Left lobe of liver (tissue), 2 donors: ENCODE measurements around the gene MATN1. TPM values are rescaled to one million over a fixed set of nuclear protein-coding genes. Genes with fewer than 3 reads are reported as not detected.
A peak's percentile ranks its signal among the peaks of the same experiment; 100 is the strongest.
"Not testable (repeated sequence)": the region's sequence is repeated elsewhere in the genome, so short reads cannot be mapped to it uniquely, and the experiment has no call there.

Source experiments
- ATAC-seq: fragments of 200-7000 bp; cut with Tn5 transposase; one replicate; pipeline ENCODE4 v1.9.1; 2020; ENCODE audit warnings: mild to moderate bottlenecking, moderate library complexity
- DNase-seq: peaks from one replicate; pipeline ENCODE4 v3.0.0-alpha.2; 2020; ENCODE audit warnings: low spot score
- total RNA-seq: library from RNA; stranded (reverse); gene quantifications from one replicate; pipeline ENCODE4 v1.2.1, GENCODE V29; 2021
- donor health status: DM: no; HTN: no; CAD: no; lungs with moderate emphysema.
- donor health status: DM: no; HTN: yes; CAD: no.

MATN1 gene
- total RNA-seq, 1 donor from 2014 or later = not detected

GRCh38 chr1:30701258-30701633, 22.1 kb downstream of the MATN1 start:
- no peak for DNase-seq
- ATAC-seq = no peak

- no peak for DNase-seq
- ATAC-seq = peak; percentile 37
These were observed 22.7 kb downstream of the MATN1 start for GRCh38 chr1:30700528-30701257.

- DNase-seq = no peak
- ATAC-seq = no peak
These were observed 23.6 kb downstream of the MATN1 start for GRCh38 chr1:30699762-30700161.

- no peak for DNase-seq
- no peak for ATAC-seq
These were observed 24.9 kb downstream of the MATN1 start for GRCh38 chr1:30698401-30698981.

- DNase-seq = no peak
- ATAC-seq = no peak
These were observed 25.6 kb downstream of the MATN1 start for GRCh38 chr1:30697571-30698376.

- ATAC-seq (no peak), DNase-seq (no peak)
These were observed 26.6 kb downstream of the MATN1 start for GRCh38 chr1:30696831-30697230.

GRCh38 chr1:30695439-30695841, 27.9 kb downstream of the MATN1 start:
- DNase-seq (no peak), ATAC-seq (no peak)

GRCh38 chr1:30694280-30695175, 28.9 kb downstream of the MATN1 start:
- DNase-seq (no peak), ATAC-seq (no peak)

GRCh38 chr1:30693822-30694221, 29.6 kb downstream of the MATN1 start:
- ATAC-seq = no peak
- DNase-seq = no peak

GRCh38 chr1:30693366-30693765, 30.0 kb downstream of the MATN1 start:
- ATAC-seq (no peak), DNase-seq (no peak)

GRCh38 chr1:30692948-30693301, 30.5 kb downstream of the MATN1 start:
- DNase-seq (no peak), ATAC-seq (no peak)

GRCh38 chr1:30692201-30692947, 31.0 kb downstream of the MATN1 start:
- ATAC-seq (no peak), DNase-seq (no peak)

- no peak for ATAC-seq
- DNase-seq = no peak
These were observed 31.9 kb downstream of the MATN1 start for GRCh38 chr1:30691480-30691879.

GRCh38 chr1:30689901-30690645, 33.3 kb downstream of the MATN1 start:
- DNase-seq = no peak
- ATAC-seq = no peak

GRCh38 chr1:30688920-30689794, 34.2 kb downstream of the MATN1 start:
- ATAC-seq (no peak), DNase-seq (no peak)

GRCh38 chr1:30688516-30688915, 34.9 kb downstream of the MATN1 start:
- ATAC-seq, DNase-seq: not testable (repeated sequence)

GRCh38 chr1:30687886-30688285, 35.5 kb downstream of the MATN1 start:
- DNase-seq (no peak), ATAC-seq (no peak)

- ATAC-seq = no peak
- no peak for DNase-seq
These were observed 37.0 kb downstream of the MATN1 start for GRCh38 chr1:30686236-30686935.
